H1 (cell line): ENCODE measurements around the gene TXLNA. TPM values are rescaled to one million over a fixed set of nuclear protein-coding genes. Genes with fewer than 3 reads are reported as not detected.

Experiments
- CHD2 ChIP-seq: IDR thresholded peaks from 2 replicates; pipeline ENCODE4 v1.6.1; 2012; ENCODE audit warnings: low read length, improper control_type of control experiment
- EGR1 ChIP-seq: IDR thresholded peaks from 2 replicates; pipeline ENCODE4 v1.6.1; 2011; ENCODE audit warnings: low read depth, low read length, borderline replicate concordance
- polyA plus RNA-seq, 7 experiments: library from polyadenylated mRNA; depleted of rRNA in 3 of 7; stranded (reverse) in 5 of 7; unstranded in 2 of 7; fragments of >200 nt in 5 of 7; fragments of 200-250 nt in 2 of 7; gene quantifications; 1 replicate in 5 of 7; 2 replicates in 1 of 7; 4 replicates in 1 of 7; pipeline versions ENCODE4 v1.2.1 to v1.2.3, GENCODE V29; 2011 to 2013; ENCODE audit warnings: missing spikeins in 2 of 7, mixed read lengths in 2 of 7
- total RNA-seq: library from RNA; stranded (reverse); fragmentation: NEBNext Ultra II Directional; extraction: Animal tissue kit (Norgen Biotek cat#: 25700); gene quantifications from 2 replicates; pipeline ENCODE4 v1.2.1, GENCODE V29; 2021

TXLNA gene
- total and polyA plus RNA-seq, 2 of the 8 experiments (the other 6 are each of a cell fraction or from before 2014, with no cell fraction given), result 31.3 to 46.9 TPM

DNA sequence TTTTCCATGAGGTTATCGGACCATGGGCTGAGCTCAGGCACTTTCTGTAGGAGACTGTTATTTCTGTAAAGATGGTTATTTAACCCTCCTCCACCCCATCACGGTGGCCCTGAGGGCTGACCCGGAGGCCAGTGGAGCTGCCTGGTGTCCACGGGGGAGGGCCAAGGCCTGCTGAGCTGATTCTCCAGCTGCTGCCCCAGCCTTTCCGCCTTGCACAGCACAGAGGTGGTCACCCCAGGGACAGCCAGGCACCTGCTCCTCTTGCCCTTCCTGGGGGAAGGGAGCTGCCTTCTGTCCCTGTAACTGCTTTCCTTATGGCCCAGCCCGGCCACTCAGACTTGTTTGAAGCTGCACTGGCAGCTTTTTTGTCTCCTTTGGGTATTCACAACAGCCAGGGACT lies 18.4 kb downstream of the TXLNA start (continued):
- TF ChIP-seq EGR1 (no peak), CHD2 (no peak)
- TF ChIP-seq, all 59 proteins: peak for 0
